AG09319 (cell line): Measurements from ENCODE around the gene COG4.

Experiments used
- DNase-seq: peaks from one replicate; pipeline ENCODE4 v3.0.0-alpha.2; 2010; ENCODE audit warnings: low read depth; ENCODE audit errors: extremely low read depth
- TF ChIP-seq, protein P1 (sequence below): IDR thresholded peaks from 2 replicates; pipeline ENCODE4 v1.5.1; 2011; ENCODE audit warnings: low read depth, mild to moderate bottlenecking, inconsistent platforms, low read length, moderate library complexity

The COG4 gene

DNA sequence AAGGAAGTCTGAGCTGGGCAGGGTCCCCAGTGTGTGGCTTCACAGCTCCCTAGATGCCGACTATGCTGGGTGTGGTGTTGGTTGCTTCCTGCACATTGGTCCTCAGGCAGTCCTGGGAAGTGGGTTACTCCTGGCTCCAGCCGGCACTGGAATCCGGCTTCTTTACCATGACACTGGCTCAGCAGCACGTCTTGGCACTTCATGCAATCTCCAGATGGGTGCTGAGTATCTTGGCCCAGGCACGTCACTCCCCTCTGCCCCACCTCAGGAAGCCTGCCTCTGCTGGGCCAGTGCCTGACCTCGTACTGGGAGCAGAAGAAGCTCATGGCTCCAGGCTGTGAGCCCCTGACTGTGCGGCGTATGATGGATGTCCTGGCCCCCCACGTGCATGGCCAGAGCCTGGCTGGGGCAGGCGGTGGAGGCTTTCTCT is 44.4 kb downstream of the COG4 start:
- TF ChIP-seq, protein P1, sequence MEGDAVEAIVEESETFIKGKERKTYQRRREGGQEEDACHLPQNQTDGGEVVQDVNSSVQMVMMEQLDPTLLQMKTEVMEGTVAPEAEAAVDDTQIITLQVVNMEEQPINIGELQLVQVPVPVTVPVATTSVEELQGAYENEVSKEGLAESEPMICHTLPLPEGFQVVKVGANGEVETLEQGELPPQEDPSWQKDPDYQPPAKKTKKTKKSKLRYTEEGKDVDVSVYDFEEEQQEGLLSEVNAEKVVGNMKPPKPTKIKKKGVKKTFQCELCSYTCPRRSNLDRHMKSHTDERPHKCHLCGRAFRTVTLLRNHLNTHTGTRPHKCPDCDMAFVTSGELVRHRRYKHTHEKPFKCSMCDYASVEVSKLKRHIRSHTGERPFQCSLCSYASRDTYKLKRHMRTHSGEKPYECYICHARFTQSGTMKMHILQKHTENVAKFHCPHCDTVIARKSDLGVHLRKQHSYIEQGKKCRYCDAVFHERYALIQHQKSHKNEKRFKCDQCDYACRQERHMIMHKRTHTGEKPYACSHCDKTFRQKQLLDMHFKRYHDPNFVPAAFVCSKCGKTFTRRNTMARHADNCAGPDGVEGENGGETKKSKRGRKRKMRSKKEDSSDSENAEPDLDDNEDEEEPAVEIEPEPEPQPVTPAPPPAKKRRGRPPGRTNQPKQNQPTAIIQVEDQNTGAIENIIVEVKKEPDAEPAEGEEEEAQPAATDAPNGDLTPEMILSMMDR, result no peak
- DNase-seq, result no peak

DNA sequence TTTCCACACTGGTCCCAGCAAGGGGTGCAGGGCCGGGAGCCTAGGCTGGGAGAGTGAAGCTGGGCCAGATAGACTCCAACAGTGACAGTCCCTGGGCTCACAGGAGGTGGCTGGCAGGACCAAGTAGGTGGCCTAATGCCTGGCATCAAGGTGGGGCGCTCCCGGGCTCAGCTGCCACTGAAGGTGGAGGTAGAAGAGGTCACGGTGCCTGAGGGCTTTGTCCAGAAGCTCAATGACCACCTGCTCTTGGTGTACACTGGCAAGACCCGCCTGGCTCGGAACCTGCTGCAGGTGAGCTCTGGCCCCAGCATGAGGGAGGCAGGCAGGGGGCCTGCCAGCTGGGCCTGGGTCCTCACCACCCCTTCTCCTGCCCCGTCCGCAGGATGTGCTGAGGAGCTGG is 45.2 kb downstream of the COG4 start:
- DNase-seq, result no peak
- TF ChIP-seq, protein P1, result no peak

DNA sequence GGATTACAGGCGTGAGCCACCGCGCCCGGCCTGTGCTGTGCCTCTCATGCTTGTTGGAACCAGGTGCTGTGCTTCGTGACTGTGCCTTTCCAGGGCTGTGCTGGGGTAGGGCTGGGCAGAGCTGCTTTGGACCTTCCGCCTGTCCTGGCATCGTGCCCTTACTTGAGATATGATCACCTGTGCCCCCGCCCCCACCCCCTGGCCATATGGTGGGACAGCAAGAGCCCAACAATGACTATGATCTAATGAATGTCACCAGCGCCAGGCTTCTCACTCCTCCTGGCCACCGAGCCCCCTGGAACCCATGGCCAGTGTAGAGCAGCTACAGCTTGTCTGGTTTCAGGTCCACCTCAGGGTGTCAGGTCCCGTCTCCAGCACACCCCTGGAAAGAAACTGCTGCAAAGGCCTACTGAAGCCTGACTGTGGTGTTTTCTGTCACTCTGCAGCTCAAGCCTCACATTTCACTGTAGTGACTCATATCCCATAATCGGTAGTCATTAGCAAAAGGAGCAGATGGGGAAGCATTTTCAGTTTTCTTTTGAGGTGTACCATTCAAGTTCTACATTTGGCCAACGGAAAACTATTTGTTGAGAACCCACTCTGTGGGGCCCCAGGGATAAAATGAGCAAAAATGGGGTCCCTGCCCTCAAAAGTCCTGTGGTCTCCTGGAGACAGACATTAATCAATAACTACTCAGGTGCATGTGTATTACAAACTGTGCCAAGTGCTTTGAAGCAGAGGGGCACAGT is 46.9 kb downstream of the COG4 start:
- DNase-seq, result no peak
- TF ChIP-seq, protein P1, result no peak

DNA sequence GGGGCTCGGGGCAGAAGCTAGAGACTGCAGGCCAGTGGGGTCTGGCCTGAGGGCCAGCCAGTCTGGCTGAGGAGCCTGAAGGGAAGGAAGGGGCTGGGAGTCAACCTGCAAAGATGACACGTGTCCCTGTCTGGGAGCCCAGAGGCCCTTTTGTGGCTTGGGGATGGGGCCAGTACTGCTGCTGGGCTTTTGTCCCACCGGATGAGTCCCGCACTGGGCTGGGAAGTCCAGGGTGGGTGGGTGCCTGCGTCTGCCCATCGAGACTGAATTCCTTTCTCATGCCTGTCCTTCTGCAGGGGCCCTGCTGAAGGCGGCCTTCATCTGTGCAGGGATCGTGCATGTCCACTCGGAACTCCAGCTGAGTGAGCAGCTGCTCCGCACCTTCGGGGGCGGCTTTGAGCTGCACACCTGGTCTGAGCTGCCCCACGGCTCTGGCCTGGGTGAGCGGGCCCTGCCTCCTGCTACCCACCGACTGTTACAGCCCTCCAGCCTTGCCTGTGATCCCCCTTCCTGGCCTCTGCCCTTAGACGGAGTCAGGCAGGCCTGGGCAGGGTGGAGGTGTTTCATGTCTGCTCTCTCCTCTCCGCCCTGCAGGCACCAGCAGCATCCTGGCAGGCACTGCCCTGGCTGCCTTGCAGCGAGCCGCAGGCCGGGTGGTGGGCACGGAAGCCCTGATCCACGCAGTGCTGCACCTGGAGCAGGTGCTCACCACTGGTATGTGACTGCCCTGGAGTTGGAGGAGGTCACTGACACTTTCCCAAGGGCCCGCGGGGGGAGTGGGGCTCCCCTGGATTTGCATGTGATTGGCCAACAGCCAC is 48.1 kb downstream of the COG4 start:
- no peak for DNase-seq
- TF ChIP-seq, protein P1, result no peak

DNA sequence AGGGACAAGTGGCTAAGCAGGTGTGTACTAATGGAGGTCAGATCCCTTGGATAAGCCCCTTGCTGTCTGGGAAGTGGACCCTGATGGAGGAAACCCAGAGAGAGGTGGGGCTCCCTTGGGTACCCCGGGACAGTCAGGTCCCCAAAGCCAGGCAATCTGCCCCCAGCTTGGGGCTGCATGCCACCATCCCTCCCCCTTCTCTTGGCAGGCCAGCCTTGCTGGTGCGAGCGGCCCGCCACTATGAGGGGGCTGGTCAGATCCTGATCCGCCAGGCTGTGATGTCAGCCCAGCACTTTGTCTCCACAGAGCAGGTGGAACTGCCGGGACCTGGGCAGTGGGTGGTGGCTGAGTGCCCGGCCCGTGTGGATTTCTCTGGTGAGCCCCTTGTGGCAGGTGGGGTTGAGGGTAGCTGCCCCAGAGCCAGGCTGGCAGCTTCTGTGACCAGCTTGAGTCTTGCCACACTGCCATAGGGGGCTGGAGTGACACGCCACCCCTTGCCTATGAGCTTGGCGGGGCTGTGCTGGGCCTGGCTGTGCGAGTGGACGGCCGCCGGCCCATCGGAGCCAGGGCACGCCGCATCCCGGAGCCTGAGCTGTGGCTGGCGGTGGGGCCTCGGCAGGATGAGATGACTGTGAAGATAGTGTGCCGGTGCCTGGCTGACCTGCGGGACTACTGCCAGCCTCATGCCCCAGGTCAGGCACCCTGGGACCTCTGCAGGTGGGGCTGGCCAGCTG is 48.9 kb downstream of the COG4 start:
- TF ChIP-seq, protein P1, result no peak
- DNase-seq, result no peak

DNA sequence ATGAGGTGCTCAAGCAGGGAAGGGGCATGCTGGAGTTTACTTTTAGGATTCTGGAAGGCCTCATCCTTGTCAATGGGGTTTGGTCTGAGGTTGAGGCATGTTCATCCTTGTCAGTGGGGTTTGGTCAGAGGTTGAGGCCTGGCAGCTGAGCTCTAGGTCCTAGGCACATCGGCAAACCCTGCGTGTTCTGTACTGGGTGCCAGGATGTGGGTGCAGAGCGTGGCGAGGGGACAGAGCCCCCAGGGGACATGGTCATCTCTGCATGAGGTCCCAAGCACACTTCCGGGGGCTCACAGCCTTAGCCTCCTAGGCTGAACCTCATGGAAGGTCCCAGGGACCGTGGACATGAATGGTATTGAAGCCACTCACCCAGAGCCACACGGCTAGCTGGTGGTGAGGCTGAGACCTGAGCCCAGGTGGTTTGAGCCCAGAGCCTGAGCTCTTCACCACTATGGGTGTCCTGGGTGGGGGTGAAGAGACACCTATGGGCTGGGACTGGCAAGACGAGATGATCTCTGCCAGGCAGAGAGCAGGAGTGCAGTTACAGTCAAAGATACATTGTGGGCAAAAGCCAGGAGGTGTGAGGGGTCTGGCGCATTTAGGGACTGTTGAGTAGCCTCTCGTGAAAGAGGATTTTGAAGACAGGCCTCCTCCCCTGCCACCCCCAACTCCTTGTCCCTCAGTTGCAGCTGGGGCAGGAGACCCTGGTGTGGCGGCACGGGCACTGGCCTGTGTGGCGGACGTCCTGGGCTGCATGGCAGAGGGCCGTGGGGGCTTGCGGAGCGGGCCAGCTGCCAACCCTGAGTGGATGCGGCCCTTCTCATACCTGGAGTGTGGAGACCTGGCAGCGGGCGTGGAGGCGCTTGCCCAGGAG is 49.7 kb downstream of the COG4 start:
- no peak for DNase-seq
- TF ChIP-seq, protein P1, result no peak
